Body of pancreas (tissue), 4 donors: ENCODE results near the gene ART4.
A peak's percentile ranks its signal among the peaks of the same experiment; 100 is the strongest.

Experiments
- CTCF ChIP-seq, 7 experiments: fragments of 450-650 bp in 4 of 7; fragments of 200-600 bp in 3 of 7; sonication (generic) in 3 of 7; IDR thresholded peaks; one replicate each; pipeline ENCODE4 v1.5.1; 2016 to 2019; ENCODE audit warnings: antibody characterized with exemption in 7 of 7
- POLR2A ChIP-seq, 3 donors: fragments of 450-650 bp; IDR thresholded peaks; one replicate each; pipeline ENCODE4 v1.6.1; 2016; ENCODE audit warnings: antibody characterized with exemption in 3 of 3, mild to moderate bottlenecking in 2 of 3

- TF ChIP-seq CTCF (IDR thresholded peaks at IDR 0.05), result no peak
- peak in 2 of 3 donors; percentile 32 to 38 for TF ChIP-seq POLR2A (IDR thresholded peaks at IDR 0.05)
Measured at GRCh38 chr12:14841761-14842160, 1.6 kb downstream of the ART4 start.
